GM12878 (cell line): ENCODE results near the gene RAET1E.

Experiments
- CTCF ChIP-seq, 3 experiments: IDR thresholded peaks in 2 of 3; conservative IDR thresholded peaks in 1 of 3; 2 replicates each; pipeline ENCODE4 v1.5.1; 2011; ENCODE audit warnings: low read depth in 3 of 3, low read length in 3 of 3, mild to moderate bottlenecking in 3 of 3, control low read depth in 2 of 3, moderate library complexity in 2 of 3, inconsistent platforms in 1 of 3, mixed read lengths in 1 of 3; ENCODE audit not compliant: control insufficient read depth in 2 of 3, insufficient read depth in 1 of 3; ENCODE audit errors: extremely low read depth in 1 of 3
- ELK1 ChIP-seq: IDR thresholded peaks from 2 replicates; pipeline ENCODE4 v1.6.1; 2012; ENCODE audit warnings: low read depth, low read length, improper control_type of control experiment
- GATAD2B ChIP-seq: fragments of 450-650 bp; conservative IDR thresholded peaks from 2 replicates; pipeline ENCODE4 v1.6.1; 2017; ENCODE audit warnings: low read depth, mild to moderate bottlenecking, moderate library complexity
- POLR2AphosphoS5 ChIP-seq: IDR thresholded peaks from 2 replicates; pipeline ENCODE4 v1.6.1; 2011; ENCODE audit warnings: mild to moderate bottlenecking, low read length, inconsistent platforms
- SRF ChIP-seq, 2 experiments: IDR thresholded peaks; 2 replicates each; pipeline ENCODE4 v1.6.1; 2011; ENCODE audit warnings: low read depth in 2 of 2, low read length in 2 of 2, mild to moderate bottlenecking in 1 of 2, moderate library complexity in 1 of 2

- TF ChIP-seq SRF (IDR thresholded peaks at IDR 0.05; ENCODE audit: low read depth in 2 of 2, low read length in 2 of 2) (no peak), POLR2AphosphoS5 (no peak), ELK1 (no peak), CTCF (IDR thresholded peaks at IDR 0.05 in 2 of 3, conservative IDR thresholded peaks at IDR 0.05 in 1 of 3; ENCODE audit: control insufficient read depth in 2 of 3, extremely low read depth in 1 of 3, insufficient read depth in 1 of 3, low read depth in 3 of 3, low read length in 3 of 3) (no peak), GATAD2B (no peak)
These were observed 13.7 kb downstream of the RAET1E start for GRCh38 chr6:149884215-149884614.
